CD14-positive monocyte (primary cell): Measurements from ENCODE around the gene FBXL2. TPM values are rescaled to one million over a fixed set of nuclear protein-coding genes. Genes with fewer than 3 reads are reported as not detected.
A peak's percentile ranks its signal among the peaks of the same experiment; 100 is the strongest.

ENCODE experiments used
- DNase-seq, 3 donors: peaks; one replicate each; pipeline ENCODE4 v3.0.0-alpha.2; 2011 to 2022
- H2AFZ ChIP-seq: 2 replicates; pipeline ENCODE4 v1.6.0; 2012; ENCODE audit warnings: mild to moderate bottlenecking, low read depth, low read length, inconsistent platforms; ENCODE audit not compliant: insufficient read depth, poor library complexity, severe bottlenecking
- H3K27ac ChIP-seq, 2 donors: 1 replicate in 1 of 2; 2 replicates in 1 of 2; pipeline ENCODE4 v1.5.1; 2012 to 2013; ENCODE audit warnings: low read length in 2 of 2, control low read depth in 1 of 2, inconsistent platforms in 1 of 2, low read depth in 1 of 2, mild to moderate bottlenecking in 1 of 2
- H3K27me3 ChIP-seq, 2 donors: one replicate each; pipeline versions ENCODE4 v1.6.0 to v1.6.1; 2011 to 2013; ENCODE audit warnings: low read length in 2 of 2; ENCODE audit not compliant: control insufficient read depth in 2 of 2, insufficient read depth in 2 of 2
- H3K36me3 ChIP-seq, 2 donors: replicated peaks in 1 of 2; 1 replicate in 1 of 2; 2 replicates in 1 of 2; pipeline versions ENCODE4 v1.5.1 to v1.6.1; 2012 to 2013; ENCODE audit warnings: low read length in 2 of 2, control low read depth in 1 of 2, inconsistent platforms in 1 of 2, mild to moderate bottlenecking in 1 of 2; ENCODE audit not compliant: insufficient read depth in 2 of 2, control insufficient read depth in 1 of 2
- H3K4me1 ChIP-seq, 2 donors: 1 replicate in 1 of 2; 2 replicates in 1 of 2; pipeline versions ENCODE4 v1.5.1 to v1.6.1; 2012 to 2013; ENCODE audit warnings: low read length in 2 of 2, control low read depth in 1 of 2, inconsistent platforms in 1 of 2, mild to moderate bottlenecking in 1 of 2, moderate library complexity in 1 of 2; ENCODE audit not compliant: insufficient read depth in 2 of 2, control insufficient read depth in 1 of 2
- H3K4me2 ChIP-seq: replicated peaks from 2 replicates; pipeline ENCODE3; 2012; ENCODE audit warnings: low read length, moderate library complexity, mild to moderate bottlenecking; ENCODE audit not compliant: poor library complexity, severe bottlenecking; ENCODE audit errors: extremely low read depth
- H3K4me3 ChIP-seq, 3 experiments: fragments of 200-600 bp in 1 of 3; sonication (generic) in 1 of 3; replicated peaks in 1 of 3; 1 replicate in 2 of 3; 2 replicates in 1 of 3; pipeline ENCODE4 v1.5.1; 2011 to 2013; ENCODE audit warnings: low read length in 3 of 3, mild to moderate bottlenecking in 3 of 3, control low read depth in 2 of 3, low read depth in 2 of 3, inconsistent platforms in 1 of 3, moderate library complexity in 1 of 3
- H3K79me2 ChIP-seq: 2 replicates; pipeline ENCODE4 v1.6.0; 2012; ENCODE audit warnings: mild to moderate bottlenecking, control low read depth, inconsistent platforms, low read length, moderate library complexity; ENCODE audit not compliant: insufficient read depth
- H3K9ac ChIP-seq: 2 replicates; pipeline ENCODE4 v1.6.0; 2017; ENCODE audit warnings: low read length, mild to moderate bottlenecking; ENCODE audit not compliant: insufficient read depth, poor library complexity, severe bottlenecking
- H3K9me3 ChIP-seq, 2 donors: replicated peaks in 1 of 2; 1 replicate in 1 of 2; 2 replicates in 1 of 2; pipeline versions ENCODE4 v1.5.1 to v1.6.1; 2012 to 2013; ENCODE audit warnings: low read length in 2 of 2, control low read depth in 1 of 2; ENCODE audit not compliant: control insufficient read depth in 1 of 2, insufficient read depth in 1 of 2
- H4K20me1 ChIP-seq: 2 replicates; pipeline ENCODE4 v1.6.0; 2012; ENCODE audit warnings: mild to moderate bottlenecking, low read length, control low read depth, moderate library complexity; ENCODE audit not compliant: insufficient read depth
- H3K27ac Mint-ChIP-seq, 7 donors: one replicate each; pipeline ENCODE4 v1.8.0; 2020; ENCODE audit warnings: mild to moderate bottlenecking in 7 of 7, mixed read lengths in 7 of 7, moderate library complexity in 6 of 7, inconsistent platforms in 2 of 7
- H3K27me3 Mint-ChIP-seq, 3 donors: one replicate each; pipeline ENCODE4 v1.8.0; 2021 to 2022; ENCODE audit warnings: low read depth in 3 of 3, mild to moderate bottlenecking in 3 of 3, mixed read lengths in 3 of 3, moderate library complexity in 3 of 3, inconsistent platforms in 1 of 3
- H3K36me3 Mint-ChIP-seq, 2 donors: one replicate each; pipeline ENCODE4 v1.8.0; 2020; ENCODE audit warnings: mixed read lengths in 2 of 2, inconsistent platforms in 1 of 2, mild to moderate bottlenecking in 1 of 2
- H3K4me1 Mint-ChIP-seq: one replicate; pipeline ENCODE4 v1.8.0; 2020; ENCODE audit warnings: mild to moderate bottlenecking, mixed read lengths
- H3K4me3 Mint-ChIP-seq, 2 donors: one replicate each; pipeline ENCODE4 v1.8.0; 2020; ENCODE audit warnings: mild to moderate bottlenecking in 2 of 2, mixed read lengths in 2 of 2, moderate library complexity in 1 of 2
- H3K9me3 Mint-ChIP-seq, 7 donors: one replicate each; pipeline ENCODE4 v1.8.0; 2020 to 2022; ENCODE audit warnings: mixed read lengths in 7 of 7, mild to moderate bottlenecking in 6 of 7, moderate library complexity in 6 of 7, inconsistent platforms in 2 of 7
- CTCF ChIP-seq: fragments of 200-600 bp; IDR thresholded peaks from one replicate; pipeline ENCODE4 v1.8.0; 2022; ENCODE audit warnings: antibody characterized with exemption, mild to moderate bottlenecking
- WGBS: methylation state at CpG from one replicate; pipeline ENCODE4 v1.1.5; 2013; ENCODE audit warnings: missing lambda C conversion rate; ENCODE audit not compliant: insufficient coverage; 5-methylcytosine and 5-hydroxymethylcytosine counted together
- intact Hi-C, 2 donors: fragments of 100-400 bp; cut with micrococcal nuclease; formaldehyde crosslinking; loops; one replicate each; pipeline versions ENCODE4 v1.15.0 to v1.15.1; 2023
- polyA plus RNA-seq, 3 donors: library from polyadenylated mRNA; depleted of rRNA in 1 of 3; unstranded in 2 of 3; stranded (reverse) in 1 of 3; fragments of 300-500 nt in 2 of 3; fragments of >200 nt in 1 of 3; fragmentation: Illumina TruSeq in 2 of 3; gene quantifications; 1 replicate in 2 of 3; 2 replicates in 1 of 3; pipeline ENCODE4 v1.2.3, GENCODE V29; 2012 to 2021

Gene FBXL2
- polyA plus RNA-seq, 3 donors = not detected

- intact Hi-C loops = no loop called here
Measured at GRCh38 chr3:33278163-33278562, 921 bp downstream of the FBXL2 start.

GRCh38 chr3:33287672-33288282 is 10.5 kb downstream of the FBXL2 start:
- intact Hi-C loops = no loop called here
- Histone ChIP-seq H3K4me1 (no peaks in the 10 kb centered on the region), H3K79me2 (no peaks in the 10 kb centered on the region), H3K9me3 (peaks cover 5 to 7% of the 10 kb centered on the region in 2 donors), H3K4me3 (no peak overlapping the region), H2AFZ (no peak overlapping the region), H3K27ac (no peak overlapping the region), H3K27me3 (no peaks in the 10 kb centered on the region), H3K9ac (no peak overlapping the region), H4K20me1 (no peaks in the 10 kb centered on the region), H3K36me3 (no peaks in the 10 kb centered on the region), H3K4me2 (no peak overlapping the region)
- Mint-ChIP-seq H3K27me3 (peaks cover 2 to 4% (median 2%) of the 10 kb centered on the region in 3 donors), H3K27ac (no peak overlapping the region), H3K4me1 (no peaks in the 10 kb centered on the region), H3K36me3 (no peaks in the 10 kb centered on the region), H3K9me3 (peaks cover 8 to 27% (median 22%) of the 10 kb centered on the region in 7 donors), H3K4me3 (no peak overlapping the region)
- WGBS = no CpG with 5 or more reads among the region's 1 CpG
- no peak for TF ChIP-seq CTCF
- DNase-seq = no peak

More at GRCh38 chr3:33278163-33278562, 921 bp downstream of the FBXL2 start:
- Histone ChIP-seq H2AFZ (no peak overlapping the region), H3K27ac (no peak overlapping the region), H4K20me1 (no peaks in the 10 kb centered on the region), H3K4me2 (no peak overlapping the region), H3K4me3 (no peak overlapping the region), H3K4me1 (no peaks in the 10 kb centered on the region), H3K9me3 (no peaks in the 10 kb centered on the region), H3K36me3 (no peaks in the 10 kb centered on the region), H3K9ac (no peak overlapping the region), H3K27me3 (peaks cover 21 to 24% of the 10 kb centered on the region in 2 donors), H3K79me2 (no peaks in the 10 kb centered on the region)
- H3K27me3 Mint-ChIP-seq = peaks cover 23 to 36% (median 35%) of the 10 kb centered on the region in 3 donors
- peaks cover 2 to 12% (median 3%) of the 10 kb centered on the region in 7 donors for H3K9me3 Mint-ChIP-seq
- TF ChIP-seq CTCF = no peak
- peaks cover 0 to 1% of the 10 kb centered on the region in 2 donors for H3K36me3 Mint-ChIP-seq
- no peak overlapping the region for H3K27ac Mint-ChIP-seq
- H3K4me3 Mint-ChIP-seq = peak overlapping the region in 1 of 2 donors; percentile 58
- no peak for DNase-seq
- peaks cover 6% of the 10 kb centered on the region for H3K4me1 Mint-ChIP-seq
- WGBS = 45% methylated on average over 9 of the region's 11 CpGs
